HUES64 (cell line): ENCODE data around the gene AFF3.
"Not testable (repeated sequence)": the region's sequence is repeated elsewhere in the genome, so short reads cannot be mapped to it uniquely, and the experiment has no call there.

Experiments used
- H3K27ac ChIP-seq: 2 replicates; pipeline ENCODE4 v1.7.0; 2013; ENCODE audit warnings: low read depth, low read length, inconsistent platforms
- H3K27me3 ChIP-seq: 2 replicates; pipeline ENCODE4 v1.6.1; 2013; ENCODE audit warnings: mild to moderate bottlenecking, low read length; ENCODE audit not compliant: insufficient read depth
- H3K36me3 ChIP-seq: 2 replicates; pipeline ENCODE4 v1.6.1; 2013; ENCODE audit warnings: mild to moderate bottlenecking, low read length; ENCODE audit not compliant: insufficient read depth
- H3K4me1 ChIP-seq: 2 replicates; pipeline ENCODE4 v1.6.1; 2013; ENCODE audit warnings: mild to moderate bottlenecking, low read length, moderate library complexity; ENCODE audit not compliant: insufficient read depth
- H3K4me3 ChIP-seq: 2 replicates; pipeline ENCODE4 v1.5.1; 2013; ENCODE audit warnings: mild to moderate bottlenecking, low read length, moderate library complexity
- H3K9ac ChIP-seq: 2 replicates; pipeline ENCODE4 v1.6.1; 2013; ENCODE audit warnings: mild to moderate bottlenecking, low read depth, low read length
- H3K9me3 ChIP-seq: 2 replicates; pipeline ENCODE4 v1.6.1; 2013; ENCODE audit warnings: low read depth, low read length; ENCODE audit not compliant: insufficient read depth
- WGBS: fragments of 150-250, 120-280 bp; methylation state at CpG from one replicate; pipeline ENCODE4 v1.1.7; 2013; ENCODE audit warnings: missing lambda C conversion rate; 5-methylcytosine and 5-hydroxymethylcytosine counted together

The AFF3 gene

DNA sequence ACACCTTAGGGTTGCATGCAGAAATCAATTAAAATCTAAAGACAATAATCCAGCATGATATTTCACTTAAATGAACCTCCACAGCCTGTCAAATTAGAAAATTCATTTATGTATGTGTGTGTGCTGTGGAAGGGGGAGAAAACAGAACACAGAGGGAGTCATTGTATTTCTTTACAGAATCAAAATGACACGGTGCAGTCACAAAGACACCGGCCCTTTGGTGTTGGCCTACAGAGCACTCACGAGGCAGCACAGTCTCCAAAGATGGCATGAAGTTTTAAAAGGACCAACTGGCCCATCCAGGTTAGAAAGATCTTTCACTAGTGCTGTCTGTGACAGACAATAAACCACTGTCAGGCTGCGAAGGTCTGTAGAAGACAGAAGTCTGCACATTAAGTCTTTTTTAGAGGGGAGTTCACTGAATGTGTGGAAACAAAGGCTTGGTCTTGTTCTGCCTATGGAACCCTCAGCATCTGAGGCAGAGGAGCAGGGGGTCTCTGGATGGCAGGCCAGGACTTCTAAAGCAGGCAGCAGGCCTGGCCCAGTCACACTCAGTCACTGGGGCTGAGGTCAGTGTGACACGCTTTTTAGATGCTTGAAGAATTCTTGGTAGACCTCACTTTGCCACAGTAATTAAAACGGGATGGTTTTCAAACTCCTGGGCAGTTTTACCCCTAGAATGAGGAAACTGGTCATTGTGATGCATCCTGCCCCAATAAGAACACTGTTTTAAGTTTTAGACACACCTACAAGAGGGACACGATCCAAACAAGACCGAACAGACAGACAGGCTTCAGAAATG is 184.9 kb downstream of the AFF3 start:
- Histone ChIP-seq H3K27me3 (no peaks in the 10 kb centered on the region), H3K27ac (no peak overlapping the region)

DNA sequence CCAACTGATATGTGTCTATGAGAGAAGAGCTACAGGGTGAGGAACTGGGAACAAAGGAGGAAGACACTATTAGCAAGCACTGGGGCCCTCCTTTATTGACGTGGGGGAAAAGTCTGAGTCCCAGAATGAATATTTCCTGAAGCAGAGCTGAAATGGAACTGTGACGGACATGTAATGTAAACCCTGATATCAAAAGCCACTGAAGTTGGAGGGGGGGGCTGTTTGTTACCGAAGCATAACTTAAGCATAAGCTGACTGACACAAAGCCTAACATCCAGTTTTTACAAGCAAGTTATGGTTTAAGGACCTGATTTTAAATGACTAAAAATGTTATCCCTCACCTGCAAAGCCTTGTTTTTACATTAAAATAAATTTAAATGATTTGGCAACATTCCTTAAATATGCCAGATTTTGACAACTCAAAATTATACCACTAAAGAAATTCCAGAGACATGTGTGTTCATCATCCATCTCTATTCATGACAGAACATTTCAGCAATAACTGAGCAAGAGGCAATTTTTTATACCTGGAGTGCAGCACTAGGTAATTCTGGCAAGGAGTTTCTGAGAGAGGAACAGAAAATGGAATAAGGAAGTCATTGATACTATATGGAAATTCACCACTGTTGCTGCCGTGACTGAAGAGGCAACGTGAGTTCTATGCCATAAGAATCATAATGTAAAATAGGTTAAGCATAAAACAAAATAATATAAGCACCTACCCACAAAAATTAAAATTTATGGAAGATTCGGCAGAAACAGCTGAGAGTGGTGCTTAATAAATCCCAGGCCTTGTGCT is 186.0 kb downstream of the AFF3 start:
- peaks cover 13% of the 10 kb centered on the region for H3K4me1 ChIP-seq
- H3K4me3 ChIP-seq: no peak overlapping the region
- WGBS: 95% methylated on average over 6 of the region's 6 CpGs
- H3K9ac ChIP-seq: no peak overlapping the region
- H3K27me3 ChIP-seq: no peaks in the 10 kb centered on the region
- H3K36me3 ChIP-seq: no peaks in the 10 kb centered on the region
- H3K9me3 ChIP-seq: no peaks in the 10 kb centered on the region
- H3K27ac ChIP-seq: no peak overlapping the region

More for the DNA sequence above, 184.9 kb downstream of the AFF3 start:
- Histone ChIP-seq H3K9me3 (no peaks in the 10 kb centered on the region), H3K9ac (no peak overlapping the region), H3K4me1 (peaks cover 13% of the 10 kb centered on the region), H3K4me3 (no peak overlapping the region), H3K36me3 (no peaks in the 10 kb centered on the region)
- 92% methylated on average over 8 of the region's 8 CpGs for WGBS

DNA sequence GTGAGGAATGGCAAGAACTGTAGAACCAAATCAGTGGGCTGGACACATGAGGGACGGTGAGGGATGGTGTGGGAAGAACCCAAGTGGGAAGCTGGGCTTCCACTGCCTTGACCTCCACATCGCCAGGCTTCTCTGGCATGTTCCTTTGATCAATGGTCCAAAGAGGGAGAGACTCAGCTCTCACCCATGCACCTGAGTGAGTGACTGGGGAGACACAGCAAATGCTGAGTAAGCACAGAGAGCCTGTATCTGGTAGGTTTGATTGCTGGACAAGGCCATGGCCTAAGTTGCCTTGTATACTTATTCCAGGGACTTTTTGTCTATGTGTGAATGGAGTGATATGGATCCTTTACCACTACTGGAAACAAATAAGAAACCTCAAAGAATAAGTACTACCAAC is 188.6 kb downstream of the AFF3 start:
- H3K36me3 ChIP-seq: no peaks in the 10 kb centered on the region
- 96% methylated on average over 2 of the region's 2 CpGs for WGBS

DNA sequence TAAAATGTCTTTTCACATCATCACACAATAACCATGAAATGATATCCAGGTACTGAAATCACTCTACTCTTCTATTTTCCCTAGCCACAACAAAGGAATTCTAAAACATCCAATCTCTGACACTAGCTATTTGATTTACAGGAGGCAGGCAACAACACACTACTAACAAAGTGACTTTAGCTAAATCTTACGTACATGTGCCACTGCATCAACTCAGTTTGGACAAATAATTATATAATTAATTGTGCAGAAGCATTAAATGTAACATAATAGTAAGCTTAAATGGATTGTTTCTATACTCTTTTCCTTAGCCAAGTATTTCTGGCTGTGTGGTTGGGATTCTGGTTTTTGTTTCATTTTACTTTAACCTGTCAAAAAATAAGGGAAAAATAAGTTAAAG is 192.4 kb downstream of the AFF3 start:
- Histone ChIP-seq H3K27ac (no peak overlapping the region), H3K4me3 (no peak overlapping the region), H3K9ac (no peak overlapping the region), H3K36me3 (no peaks in the 10 kb centered on the region), H3K27me3 (no peaks in the 10 kb centered on the region), H3K9me3 (no peaks in the 10 kb centered on the region), H3K4me1 (no peaks in the 10 kb centered on the region)
- no CpG with 5 or more reads among the region's 1 CpG for WGBS

More for the DNA sequence above, 188.6 kb downstream of the AFF3 start:
- no peak overlapping the region for H3K9ac ChIP-seq
- no peak overlapping the region for H3K4me3 ChIP-seq
- H3K27me3 ChIP-seq: no peaks in the 10 kb centered on the region
- H3K27ac ChIP-seq: no peak overlapping the region
- H3K4me1 ChIP-seq: no peaks in the 10 kb centered on the region
- H3K9me3 ChIP-seq: no peaks in the 10 kb centered on the region

DNA sequence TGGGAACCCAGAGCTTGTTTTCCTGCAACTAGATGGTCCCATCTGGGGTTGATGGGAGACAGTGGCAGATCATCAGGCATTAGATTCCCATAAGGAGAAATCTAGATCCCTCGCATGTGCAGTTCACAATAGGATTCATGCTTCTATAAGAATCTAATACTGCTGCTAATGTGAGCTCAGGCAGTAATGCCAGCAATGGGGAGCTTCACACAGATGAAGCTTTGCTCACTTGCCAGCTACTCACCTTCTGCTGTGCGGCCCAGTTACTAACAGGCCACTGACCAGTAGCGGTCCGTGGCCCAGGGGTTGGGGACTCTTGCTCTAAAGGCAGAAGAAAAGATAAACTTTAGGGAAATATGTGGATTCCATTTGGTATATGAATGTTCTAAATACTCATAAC is 192.9 kb downstream of the AFF3 start:
- WGBS: 98% methylated on average over 4 of the region's 4 CpGs
- H3K4me3 ChIP-seq: no peak overlapping the region
- no peaks in the 10 kb centered on the region for H3K27me3 ChIP-seq
- no peaks in the 10 kb centered on the region for H3K9me3 ChIP-seq
- no peaks in the 10 kb centered on the region for H3K4me1 ChIP-seq
- no peak overlapping the region for H3K27ac ChIP-seq
- no peak overlapping the region for H3K9ac ChIP-seq
- H3K36me3 ChIP-seq: no peaks in the 10 kb centered on the region

DNA sequence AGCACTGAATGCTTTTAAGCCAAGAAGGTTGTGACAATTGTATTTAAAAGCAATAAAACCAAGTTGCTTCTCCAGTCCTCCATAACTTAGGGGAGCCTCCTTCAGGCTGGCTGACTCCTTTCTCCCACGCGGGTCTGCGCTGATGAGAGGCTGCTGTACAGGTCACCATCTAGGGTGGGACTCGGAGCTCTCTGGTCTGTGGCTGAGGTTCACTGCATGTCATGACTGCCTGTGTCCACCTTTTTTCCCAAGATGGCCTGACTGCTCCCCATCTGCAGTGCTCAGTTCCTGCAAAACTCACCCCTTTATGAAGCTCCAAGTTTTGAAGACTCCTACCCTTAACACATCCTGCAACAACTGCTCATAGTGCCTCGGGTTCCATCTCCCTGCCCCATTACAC is 194.4 kb downstream of the AFF3 start:
- Histone ChIP-seq H3K9me3 (no peaks in the 10 kb centered on the region), H3K27me3 (no peaks in the 10 kb centered on the region), H3K9ac (no peak overlapping the region), H3K27ac (no peak overlapping the region), H3K4me1 (no peaks in the 10 kb centered on the region), H3K4me3 (no peak overlapping the region), H3K36me3 (no peaks in the 10 kb centered on the region)
- WGBS: 96% methylated on average over 5 of the region's 5 CpGs

DNA sequence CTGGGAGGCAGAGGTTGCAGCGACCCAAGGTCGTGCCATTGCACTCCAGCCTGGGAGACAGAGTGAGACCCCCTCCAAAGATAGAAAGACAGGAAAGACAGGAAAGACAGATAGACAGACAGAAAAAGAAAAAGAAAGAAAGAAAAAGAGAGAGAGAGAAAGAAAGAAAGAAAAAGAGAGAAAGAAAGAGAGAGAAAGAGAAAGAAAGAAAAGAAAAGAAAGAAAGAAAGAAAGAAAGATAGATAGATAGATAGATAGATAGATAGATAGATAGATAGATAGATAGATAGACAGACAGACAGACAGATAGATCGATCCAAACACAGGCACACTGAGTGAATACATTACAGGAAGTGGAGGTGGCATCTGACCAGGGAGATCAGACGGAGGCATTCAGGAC is 195.0 kb downstream of the AFF3 start:
- not testable (repeated sequence) for H3K4me1 ChIP-seq, H3K27me3 ChIP-seq, H3K9ac ChIP-seq, H3K9me3 ChIP-seq, H3K27ac ChIP-seq, H3K36me3 ChIP-seq, H3K4me3 ChIP-seq
- 95% methylated on average over 4 of the region's 4 CpGs for WGBS

DNA sequence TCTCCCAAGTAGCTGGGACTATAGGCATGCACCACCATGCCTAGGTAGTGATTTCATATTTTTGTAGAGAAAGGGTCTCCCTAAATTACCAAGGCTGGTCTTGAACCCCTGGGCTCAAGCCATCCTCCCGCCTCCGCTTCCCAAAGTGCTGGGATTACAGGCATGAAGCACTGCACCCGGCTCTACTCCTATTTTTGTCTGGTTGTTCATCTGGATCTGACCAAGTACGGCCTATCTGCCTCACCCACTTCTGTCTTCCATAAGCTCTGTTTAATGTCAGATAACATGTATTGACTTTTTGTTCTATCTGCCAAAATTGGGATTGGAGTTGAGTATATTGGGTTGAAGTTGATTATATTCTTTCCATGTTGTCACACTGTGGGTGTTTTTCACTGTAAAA is 198.4 kb downstream of the AFF3 start:
- Histone ChIP-seq H3K4me1 (no peaks in the 10 kb centered on the region), H3K36me3 (no peaks in the 10 kb centered on the region)
- WGBS: 93% methylated on average over 4 of the region's 4 CpGs

DNA sequence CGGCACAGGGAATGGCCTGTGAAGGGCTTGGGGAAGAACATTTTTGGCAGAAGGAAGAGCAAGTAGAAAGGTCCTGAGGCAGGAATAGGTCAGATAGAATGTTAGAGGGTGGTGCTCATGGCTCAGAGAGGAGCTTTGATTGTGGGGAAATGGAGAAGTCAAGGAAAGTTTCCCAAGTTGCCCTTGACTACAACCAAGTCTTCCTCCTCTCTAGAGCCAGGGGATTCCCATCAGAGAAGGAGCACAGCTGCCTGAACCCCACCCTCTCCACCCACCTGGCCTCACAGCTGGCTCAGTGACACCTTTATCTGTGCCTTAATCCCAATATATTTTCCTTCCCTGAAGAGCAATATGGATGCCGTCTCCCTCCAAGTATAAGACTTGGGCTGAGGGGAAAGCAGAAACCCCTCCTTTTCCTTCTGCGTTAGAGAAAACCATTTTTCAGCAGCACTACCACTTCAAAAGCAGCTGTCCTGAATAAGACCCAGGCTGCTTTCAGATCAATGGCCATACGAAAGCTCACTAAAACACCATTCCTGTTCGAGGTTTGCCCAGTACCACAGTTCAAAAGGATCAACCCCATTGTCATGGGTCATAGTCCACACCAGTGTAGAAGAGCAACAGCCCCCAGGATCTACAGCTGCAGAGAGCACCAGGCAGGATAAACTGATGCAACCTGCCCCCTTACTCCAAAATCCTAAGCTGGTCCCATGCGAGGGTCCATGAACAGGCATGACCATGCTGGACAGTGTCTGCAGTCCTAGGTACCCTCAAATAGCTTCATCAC is 199.6 kb downstream of the AFF3 start:
- WGBS: 95% methylated on average over 6 of the region's 6 CpGs
- Histone ChIP-seq H3K9me3 (no peaks in the 10 kb centered on the region), H3K4me3 (no peak overlapping the region), H3K4me1 (no peaks in the 10 kb centered on the region), H3K27me3 (no peaks in the 10 kb centered on the region), H3K27ac (no peak overlapping the region), H3K36me3 (no peaks in the 10 kb centered on the region), H3K9ac (no peak overlapping the region)

More for the DNA sequence above, 198.4 kb downstream of the AFF3 start:
- no peaks in the 10 kb centered on the region for H3K27me3 ChIP-seq
- H3K9me3 ChIP-seq: no peaks in the 10 kb centered on the region
- no peak overlapping the region for H3K4me3 ChIP-seq
- H3K9ac ChIP-seq: no peak overlapping the region
- H3K27ac ChIP-seq: no peak overlapping the region

DNA sequence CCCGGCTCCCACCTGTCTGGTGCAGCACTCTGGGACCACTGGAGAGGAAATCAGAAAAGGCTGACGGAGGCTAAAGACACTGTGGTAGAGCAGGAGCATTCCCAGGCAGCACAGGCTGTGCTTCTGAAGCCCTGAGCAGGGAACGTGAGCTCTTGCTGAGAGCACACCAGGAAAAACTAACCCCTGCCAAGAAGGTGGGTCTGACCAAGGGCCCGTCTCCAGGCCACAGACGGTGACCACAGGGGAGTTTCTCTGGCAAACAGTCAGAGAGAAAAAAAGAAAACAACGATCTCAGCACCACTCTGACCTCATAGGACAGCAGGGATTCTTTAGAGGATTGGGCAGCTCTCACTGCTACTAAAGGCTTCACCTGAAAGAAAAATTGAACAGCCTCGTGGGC is 201.4 kb downstream of the AFF3 start:
- H3K4me3 ChIP-seq: no peak overlapping the region
- H3K4me1 ChIP-seq: no peaks in the 10 kb centered on the region
- no peaks in the 10 kb centered on the region for H3K36me3 ChIP-seq
- 74% methylated on average over 7 of the region's 7 CpGs for WGBS
- H3K27ac ChIP-seq: no peak overlapping the region
- H3K9me3 ChIP-seq: no peaks in the 10 kb centered on the region
- no peak overlapping the region for H3K9ac ChIP-seq
- no peaks in the 10 kb centered on the region for H3K27me3 ChIP-seq

DNA sequence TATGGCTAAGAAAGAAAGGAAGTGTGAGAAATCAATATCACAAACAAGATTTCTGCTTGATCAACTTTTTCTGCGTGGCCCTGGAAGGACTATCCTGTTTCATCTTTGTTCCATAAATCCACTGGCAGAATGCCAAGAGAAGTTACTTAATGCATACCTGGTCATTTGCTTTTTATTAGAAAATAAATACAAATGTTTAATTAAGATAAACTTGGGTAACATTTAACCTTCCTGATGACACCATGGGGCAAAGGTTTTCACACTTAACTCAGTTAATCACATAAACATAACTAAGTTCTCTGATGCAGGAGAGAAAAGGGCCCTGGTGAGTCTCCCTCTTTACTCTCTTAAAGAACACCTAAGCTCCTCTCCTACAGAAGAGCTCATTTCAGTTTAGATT is 203.3 kb downstream of the AFF3 start:
- no peak overlapping the region for H3K9ac ChIP-seq
- H3K27ac ChIP-seq: no peak overlapping the region
- 91% methylated on average over 1 of the region's 1 CpG for WGBS
- H3K4me1 ChIP-seq: no peaks in the 10 kb centered on the region
- no peaks in the 10 kb centered on the region for H3K36me3 ChIP-seq
- H3K9me3 ChIP-seq: no peaks in the 10 kb centered on the region
- H3K27me3 ChIP-seq: no peaks in the 10 kb centered on the region
- H3K4me3 ChIP-seq: no peak overlapping the region
